Measurements from ENCODE around the gene TMCC3. TPM values are rescaled to one million over a fixed set of nuclear protein-coding genes. Genes with fewer than 3 reads are reported as not detected.

Gene TMCC3
- total RNA-seq, 1 experiment from 2014 or later: 0.92 TPM

DNA sequence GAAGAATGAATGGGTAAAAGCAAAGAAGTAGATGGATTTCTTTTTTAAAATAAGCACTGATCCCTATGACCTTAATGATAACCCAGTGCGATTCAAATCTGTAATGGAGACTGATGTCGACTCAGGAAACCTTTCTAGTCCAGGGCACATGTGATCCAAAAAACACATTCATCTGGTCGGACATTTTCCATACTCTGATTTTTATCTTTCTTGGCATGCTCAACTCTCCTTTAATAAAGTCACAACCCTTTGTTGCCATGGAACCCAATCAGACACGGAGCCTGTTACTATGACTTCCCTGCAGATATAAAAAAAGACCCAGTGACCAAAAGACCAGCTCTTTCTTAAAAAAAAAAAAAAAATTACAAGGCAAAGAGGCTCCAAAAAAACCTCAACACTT lies 27.9 kb downstream of the TMCC3 start:
- no peak for TF ChIP-seq SIN3A (IDR thresholded peaks at IDR 0.05; ENCODE audit: borderline replicate concordance, insufficient read depth, low read depth, low read length)
- TF ChIP-seq, protein P1, sequence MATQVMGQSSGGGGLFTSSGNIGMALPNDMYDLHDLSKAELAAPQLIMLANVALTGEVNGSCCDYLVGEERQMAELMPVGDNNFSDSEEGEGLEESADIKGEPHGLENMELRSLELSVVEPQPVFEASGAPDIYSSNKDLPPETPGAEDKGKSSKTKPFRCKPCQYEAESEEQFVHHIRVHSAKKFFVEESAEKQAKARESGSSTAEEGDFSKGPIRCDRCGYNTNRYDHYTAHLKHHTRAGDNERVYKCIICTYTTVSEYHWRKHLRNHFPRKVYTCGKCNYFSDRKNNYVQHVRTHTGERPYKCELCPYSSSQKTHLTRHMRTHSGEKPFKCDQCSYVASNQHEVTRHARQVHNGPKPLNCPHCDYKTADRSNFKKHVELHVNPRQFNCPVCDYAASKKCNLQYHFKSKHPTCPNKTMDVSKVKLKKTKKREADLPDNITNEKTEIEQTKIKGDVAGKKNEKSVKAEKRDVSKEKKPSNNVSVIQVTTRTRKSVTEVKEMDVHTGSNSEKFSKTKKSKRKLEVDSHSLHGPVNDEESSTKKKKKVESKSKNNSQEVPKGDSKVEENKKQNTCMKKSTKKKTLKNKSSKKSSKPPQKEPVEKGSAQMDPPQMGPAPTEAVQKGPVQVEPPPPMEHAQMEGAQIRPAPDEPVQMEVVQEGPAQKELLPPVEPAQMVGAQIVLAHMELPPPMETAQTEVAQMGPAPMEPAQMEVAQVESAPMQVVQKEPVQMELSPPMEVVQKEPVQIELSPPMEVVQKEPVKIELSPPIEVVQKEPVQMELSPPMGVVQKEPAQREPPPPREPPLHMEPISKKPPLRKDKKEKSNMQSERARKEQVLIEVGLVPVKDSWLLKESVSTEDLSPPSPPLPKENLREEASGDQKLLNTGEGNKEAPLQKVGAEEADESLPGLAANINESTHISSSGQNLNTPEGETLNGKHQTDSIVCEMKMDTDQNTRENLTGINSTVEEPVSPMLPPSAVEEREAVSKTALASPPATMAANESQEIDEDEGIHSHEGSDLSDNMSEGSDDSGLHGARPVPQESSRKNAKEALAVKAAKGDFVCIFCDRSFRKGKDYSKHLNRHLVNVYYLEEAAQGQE (IDR thresholded peaks at IDR 0.05; ENCODE audit: insufficient read depth in 1 of 2, low read depth in 2 of 2, low read length in 1 of 2): no peak
- no peak for TF ChIP-seq POLR2AphosphoS5 (IDR thresholded peaks at IDR 0.05; ENCODE audit: low read depth, low read length)
- no peak for TF ChIP-seq TCF7L2 (IDR thresholded peaks at IDR 0.05; ENCODE audit: low read depth, low read length)
- TF ChIP-seq CTCF (IDR thresholded peaks at IDR 0.05): no peak
- ChIA-PET POLR2A (interaction anchor here (0.8 kb wide), 1 partner anchor 24 kb away, joined by 8 read pairs; no protein-coding TSS in a partner anchor), CTCF (interaction anchor here (0.7 kb wide), 1 partner anchor 686 kb away, joined by 4 read pairs; no protein-coding TSS in a partner anchor)
- in situ Hi-C loops (cut with HindIII; ENCODE audit: low pct_unique_long_range_greater_than_20kb, low sequenced_read_pairs): no loop called here
- no TSS peak for BruUV-seq (replicated peaks)
- intact Hi-C loops (cut with micrococcal nuclease; ENCODE audit: unreplicated experiment): no loop called here
- no peaks in the 10 kb centered on the region; the same call in 1 of the 2 replicates for H3K4me1 ChIP-seq (ENCODE audit: control insufficient read depth, insufficient read depth, low read length)
- no peaks in the 10 kb centered on the region for H3K36me3 ChIP-seq (ENCODE audit: control insufficient read depth, insufficient read depth, low read length)
- no peak overlapping the region for H3K4me3 ChIP-seq (ENCODE audit: low read depth in 2 of 2, low read length in 2 of 2)
- no peaks in the 10 kb centered on the region for H3K9me3 ChIP-seq (ENCODE audit: control insufficient read depth, insufficient read depth, low read depth, low read length)
- peak overlapping the region; percentile 18; the same call in 1 of the 2 replicates for H3K27ac ChIP-seq (ENCODE audit: low read length)
- DNase-seq (ENCODE audit: low read depth, low spot score) (no peak), ATAC-seq (no peak)
- H3K27me3 ChIP-seq (ENCODE audit: control insufficient read depth, insufficient read depth, low read length): peaks cover 3% of the 10 kb centered on the region; the same call in 1 of the 2 replicates

- CTCF ChIA-PET: no interaction called here
- H3K27me3 ChIP-seq (ENCODE audit: control insufficient read depth, insufficient read depth, low read length): peaks cover 3% of the 10 kb centered on the region; the same call in 1 of the 2 replicates
- intact Hi-C loops (cut with micrococcal nuclease; ENCODE audit: unreplicated experiment): no loop called here
- no peaks in the 10 kb centered on the region; the same call in 1 of the 2 replicates for H3K4me1 ChIP-seq (ENCODE audit: control insufficient read depth, insufficient read depth, low read length)
- H3K27ac ChIP-seq (ENCODE audit: low read length): peak overlapping the region; percentile 19; the same call in 1 of the 2 replicates
- H3K36me3 ChIP-seq (ENCODE audit: control insufficient read depth, insufficient read depth, low read length): no peaks in the 10 kb centered on the region
- no peak for TF ChIP-seq POLR2AphosphoS5 (IDR thresholded peaks at IDR 0.05; ENCODE audit: low read depth, low read length)
- TF ChIP-seq SIN3A (IDR thresholded peaks at IDR 0.05; ENCODE audit: borderline replicate concordance, insufficient read depth, low read depth, low read length): no peak
- TF ChIP-seq, protein P1 (IDR thresholded peaks at IDR 0.05; ENCODE audit: insufficient read depth in 1 of 2, low read depth in 2 of 2, low read length in 1 of 2): no peak
- TF ChIP-seq CTCF (IDR thresholded peaks at IDR 0.05): no peak
- no peak for TF ChIP-seq TCF7L2 (IDR thresholded peaks at IDR 0.05; ENCODE audit: low read depth, low read length)
- ATAC-seq (peak; percentile 80), DNase-seq (ENCODE audit: low read depth, low spot score) (no peak)
- in situ Hi-C loops (cut with HindIII; ENCODE audit: low pct_unique_long_range_greater_than_20kb, low sequenced_read_pairs): no loop called here
- peak overlapping the region; percentile 11 to 37 for H3K4me3 ChIP-seq (ENCODE audit: low read depth in 2 of 2, low read length in 2 of 2)
- no peaks in the 10 kb centered on the region for H3K9me3 ChIP-seq (ENCODE audit: control insufficient read depth, insufficient read depth, low read depth, low read length)
- POLR2A ChIA-PET: no interaction called here
- BruUV-seq (replicated peaks): no TSS peak
These were observed 28.5 kb downstream of the TMCC3 start for GRCh38 chr12:94621662-94622359.

Measured in Panc1 (cell line).